Osteoblast (primary cell): ENCODE results near the gene ADAMTSL1. TPM values are rescaled to one million over a fixed set of nuclear protein-coding genes. Genes with fewer than 3 reads are reported as not detected.

Experiments
- DNase-seq: peaks from one replicate; pipeline ENCODE4 v3.0.0; 2011; ENCODE audit warnings: low spot score, mixed read lengths; ENCODE audit not compliant: insufficient read length; ENCODE audit errors: missing footprints
- H2AFZ ChIP-seq: 2 replicates; pipeline ENCODE4 v1.6.0; 2011; ENCODE audit warnings: mild to moderate bottlenecking, low read length
- H3K27ac ChIP-seq: 2 replicates; pipeline ENCODE4 v1.5.1; 2011; ENCODE audit warnings: mild to moderate bottlenecking, low read depth, low read length, moderate library complexity
- H3K27me3 ChIP-seq: 2 replicates; pipeline ENCODE4 v1.6.0; 2012; ENCODE audit warnings: mild to moderate bottlenecking, control low read depth, inconsistent platforms, low read length, moderate library complexity; ENCODE audit not compliant: insufficient read depth
- H3K36me3 ChIP-seq: 2 replicates; pipeline ENCODE4 v1.5.1; 2011; ENCODE audit warnings: mild to moderate bottlenecking, low read length, control low read depth, moderate library complexity; ENCODE audit not compliant: insufficient read depth
- H3K4me1 ChIP-seq: 2 replicates; pipeline ENCODE4 v1.5.1; 2011; ENCODE audit warnings: mild to moderate bottlenecking, low read length, control low read depth, moderate library complexity; ENCODE audit not compliant: insufficient read depth
- H3K4me2 ChIP-seq: 2 replicates; pipeline ENCODE4 v1.6.0; 2011; ENCODE audit warnings: mild to moderate bottlenecking, low read length; ENCODE audit not compliant: insufficient read depth
- H3K4me3 ChIP-seq: fragments of 200-600 bp; sonication (generic); 3 replicates; pipeline ENCODE4 v1.5.1; 2012; ENCODE audit warnings: mild to moderate bottlenecking, low read length, inconsistent platforms; ENCODE audit not compliant: insufficient read depth
- H3K79me2 ChIP-seq: 2 replicates; pipeline ENCODE4 v1.6.0; 2012; ENCODE audit warnings: mild to moderate bottlenecking, low read length, control low read depth, inconsistent platforms; ENCODE audit not compliant: insufficient read depth
- H3K9me3 ChIP-seq: 2 replicates; pipeline ENCODE4 v1.5.1; 2011; ENCODE audit warnings: low read depth, low read length, control low read depth
- H4K20me1 ChIP-seq: 2 replicates; pipeline ENCODE4 v1.6.0; 2012; ENCODE audit warnings: mild to moderate bottlenecking, low read length, control low read depth; ENCODE audit not compliant: insufficient read depth
- CTCF ChIP-seq: IDR thresholded peaks from 2 replicates; pipeline ENCODE4 v1.5.1; 2011; ENCODE audit warnings: mild to moderate bottlenecking, low read depth, low read length, moderate library complexity; ENCODE audit errors: extremely low read depth
- total RNA-seq: library from RNA; depleted of rRNA; stranded (reverse); fragments of >200 nt; gene quantifications from 2 replicates; pipeline ENCODE4 v1.2.3, GENCODE V29; 2012

ADAMTSL1 gene
- total RNA-seq, 1 donor = 54.3 TPM

- peak; percentile 92 for DNase-seq
- H3K27ac ChIP-seq = peak overlapping the region; percentile 7
- no peaks in the 10 kb centered on the region for H3K27me3 ChIP-seq
- peaks cover 7% of the 10 kb centered on the region for H3K9me3 ChIP-seq
- H3K36me3 ChIP-seq = peaks cover 61% of the 10 kb centered on the region
- no peak for TF ChIP-seq CTCF
- H3K4me1 ChIP-seq = peaks cover 36% of the 10 kb centered on the region
- no peak overlapping the region for H3K4me3 ChIP-seq
- H3K79me2 ChIP-seq = no peaks in the 10 kb centered on the region
- no peak overlapping the region for H2AFZ ChIP-seq
- peak overlapping the region; percentile 46 for H3K4me2 ChIP-seq
- H4K20me1 ChIP-seq = no peaks in the 10 kb centered on the region
Measured at GRCh38 chr9:18890372-18890771, 416.4 kb downstream of the ADAMTSL1 start.

- Histone ChIP-seq H2AFZ (no peak overlapping the region), H3K4me3 (no peak overlapping the region), H3K27ac (no peak overlapping the region), H4K20me1 (no peaks in the 10 kb centered on the region), H3K36me3 (peaks cover 79% of the 10 kb centered on the region), H3K27me3 (no peaks in the 10 kb centered on the region), H3K4me2 (no peak overlapping the region), H3K9me3 (peaks cover 20% of the 10 kb centered on the region), H3K79me2 (no peaks in the 10 kb centered on the region), H3K4me1 (peaks cover 36% of the 10 kb centered on the region)
- TF ChIP-seq CTCF = no peak
- no peak for DNase-seq
Measured at GRCh38 chr9:18891946-18892670, 418.2 kb downstream of the ADAMTSL1 start.

- Histone ChIP-seq H3K4me1 (peaks cover 31% of the 10 kb centered on the region), H3K79me2 (no peaks in the 10 kb centered on the region), H3K36me3 (peaks cover 85% of the 10 kb centered on the region), H3K4me2 (no peak overlapping the region), H4K20me1 (no peaks in the 10 kb centered on the region), H3K4me3 (no peak overlapping the region), H2AFZ (no peak overlapping the region), H3K27me3 (no peaks in the 10 kb centered on the region), H3K27ac (no peak overlapping the region), H3K9me3 (peaks cover 20% of the 10 kb centered on the region)
- DNase-seq = no peak
- TF ChIP-seq CTCF = no peak
Measured at GRCh38 chr9:18893046-18893445, 419.1 kb downstream of the ADAMTSL1 start.

GRCh38 chr9:18893491-18893890, 419.5 kb downstream of the ADAMTSL1 start:
- no peak overlapping the region for H3K4me2 ChIP-seq
- H4K20me1 ChIP-seq = no peaks in the 10 kb centered on the region
- H3K36me3 ChIP-seq = peaks cover 83% of the 10 kb centered on the region
- peaks cover 20% of the 10 kb centered on the region for H3K9me3 ChIP-seq
- TF ChIP-seq CTCF = no peak
- H3K4me1 ChIP-seq = peaks cover 27% of the 10 kb centered on the region
- no peak for DNase-seq
- no peak overlapping the region for H3K4me3 ChIP-seq
- H3K27me3 ChIP-seq = no peaks in the 10 kb centered on the region
- no peaks in the 10 kb centered on the region for H3K79me2 ChIP-seq
- H3K27ac ChIP-seq = no peak overlapping the region
- H2AFZ ChIP-seq = no peak overlapping the region
